Ecto neural progenitor cell (in vitro differentiated cells): Measurements from ENCODE around the gene POLR2A.

Source experiments
- DNase-seq: peaks from one replicate; pipeline ENCODE4 v3.0.0-alpha.2; 2018; ENCODE audit warnings: low spot score

The POLR2A gene

GRCh38 chr17:7484067-7484918 is at the start of gene POLR2A:
POLR2A (plus strand) TSS chr17:7484366.
- DNase-seq, result peak; percentile 100

GRCh38 chr17:7435676-7436555 is 48.2 kb upstream of the POLR2A start:
- DNase-seq, result peak; percentile 81

DNA sequence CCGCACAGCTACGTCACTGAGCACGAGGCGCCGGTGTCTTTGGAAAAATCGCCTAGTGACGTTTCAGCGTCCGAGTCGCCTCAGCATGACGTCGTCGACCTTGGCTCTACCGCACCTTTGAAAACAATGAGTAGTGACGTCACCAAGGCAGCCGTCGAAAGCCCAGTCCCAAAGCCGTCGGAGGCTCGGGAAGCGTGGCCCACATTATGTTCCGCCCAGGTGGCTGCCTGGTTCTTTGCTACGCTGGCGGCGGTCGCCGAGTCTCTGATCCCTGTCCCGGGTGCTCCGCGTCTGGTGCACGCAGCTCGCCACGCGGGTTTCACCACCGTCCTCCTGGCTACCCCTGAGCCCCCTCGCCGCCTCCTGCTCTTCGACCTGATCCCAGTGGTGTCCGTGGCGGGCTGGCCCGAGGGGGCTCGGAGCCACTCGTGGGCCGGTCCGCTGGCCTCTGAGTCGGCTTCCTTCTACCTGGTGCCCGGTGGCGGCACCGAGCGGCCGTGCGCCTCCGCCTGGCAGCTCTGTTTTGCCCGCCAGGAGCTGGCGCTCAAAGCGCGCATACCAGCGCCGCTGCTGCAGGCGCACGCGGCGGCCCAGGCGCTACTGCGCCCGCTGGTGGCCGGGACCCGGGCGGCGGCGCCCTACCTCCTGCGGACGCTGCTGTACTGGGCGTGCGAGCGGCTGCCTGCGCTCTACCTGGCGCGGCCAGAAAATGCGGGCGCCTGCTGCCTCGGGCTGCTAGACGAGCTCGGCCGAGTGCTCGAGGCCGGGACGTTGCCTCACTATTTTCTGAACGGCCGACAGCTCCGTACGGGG is 47.4 kb upstream of the POLR2A start:
- peak; percentile 94 for DNase-seq

- DNase-seq, result no peak
These were observed 46.8 kb upstream of the POLR2A start for GRCh38 chr17:7437369-7437863.

DNA sequence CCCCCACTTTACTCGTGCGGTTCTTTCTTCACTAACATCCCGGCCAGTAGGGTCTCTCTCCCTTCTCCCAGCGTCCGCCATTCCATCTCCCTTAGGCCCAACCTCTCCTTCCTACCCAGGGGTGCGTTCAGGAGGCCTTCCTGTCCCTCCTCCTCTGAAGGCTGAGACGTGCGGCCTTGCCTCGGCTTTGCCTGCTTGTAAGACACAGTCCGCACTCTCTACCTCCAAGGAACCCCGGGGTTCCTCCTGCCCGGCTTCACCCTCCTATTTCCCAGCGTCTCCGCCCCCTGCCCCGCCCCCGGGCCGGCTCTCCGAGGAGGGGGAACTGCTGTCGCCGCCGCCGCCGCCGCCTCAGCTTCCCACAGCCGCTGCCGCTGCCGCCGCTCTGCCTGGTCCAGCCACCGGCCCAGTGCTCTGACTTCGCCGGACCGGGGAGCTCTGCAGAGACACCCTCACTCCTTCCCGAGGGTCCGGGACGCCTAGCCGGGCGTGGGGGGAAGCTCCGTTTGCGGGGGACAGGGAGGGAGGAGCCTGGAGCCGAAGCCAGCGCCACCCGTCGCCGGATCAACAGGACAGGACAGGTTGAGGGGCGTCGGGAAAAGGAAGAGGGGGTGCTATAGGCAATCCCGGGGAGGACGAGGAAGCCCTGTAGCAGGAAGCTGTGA is 46.1 kb upstream of the POLR2A start:
- peak; percentile 87 for DNase-seq

- DNase-seq, result no peak
These were observed 45.3 kb upstream of the POLR2A start for GRCh38 chr17:7438656-7439460.

- no peak for DNase-seq
These were observed 44.6 kb upstream of the POLR2A start, which contains the start of gene FGF11 for GRCh38 chr17:7439462-7440112. FGF11 (plus strand) TSS chr17:7439512; CDS start chr17:7439621, 109 bp downstream.

DNA sequence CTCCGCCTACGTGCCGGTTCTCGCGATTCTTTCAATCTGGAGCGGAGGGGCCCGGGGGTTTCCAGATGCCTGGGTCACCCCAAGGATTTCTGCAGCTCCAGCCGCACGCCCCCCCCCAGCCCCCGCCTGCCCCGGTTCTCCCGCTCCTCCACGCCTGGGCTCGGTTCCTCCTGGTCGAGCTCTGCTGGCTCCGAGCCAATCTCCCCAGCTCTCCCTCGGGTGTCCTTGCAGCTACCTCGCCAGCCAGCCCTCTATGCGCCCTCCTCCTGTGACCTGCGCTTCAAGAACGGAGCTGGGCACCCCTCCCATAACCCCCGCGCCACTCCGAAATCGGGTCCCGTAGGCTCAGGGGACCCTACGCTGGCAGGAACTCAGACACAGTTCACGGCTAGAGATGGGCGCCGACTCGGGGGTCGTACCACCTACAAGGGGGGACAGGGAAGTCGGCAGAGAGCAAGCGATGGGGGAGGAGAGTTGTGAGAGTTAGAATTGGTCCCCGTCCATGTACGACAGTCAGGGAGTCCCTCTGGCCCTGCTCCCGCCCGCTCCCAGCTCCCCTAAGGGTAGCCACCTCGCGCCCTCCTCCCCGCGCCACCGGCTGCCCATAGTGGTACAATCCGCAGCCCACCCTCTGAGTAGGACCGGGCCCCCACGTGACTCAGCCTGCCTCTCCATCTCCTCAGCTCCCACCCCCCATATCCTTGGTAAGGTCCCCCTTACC is 43.9 kb upstream of the POLR2A start:
- DNase-seq, result peak; percentile 90

GRCh38 chr17:7440834-7441195 is 43.4 kb upstream of the POLR2A start:
- no peak for DNase-seq

- no peak for DNase-seq
These were observed 42.9 kb upstream of the POLR2A start for GRCh38 chr17:7441266-7441665.

DNA sequence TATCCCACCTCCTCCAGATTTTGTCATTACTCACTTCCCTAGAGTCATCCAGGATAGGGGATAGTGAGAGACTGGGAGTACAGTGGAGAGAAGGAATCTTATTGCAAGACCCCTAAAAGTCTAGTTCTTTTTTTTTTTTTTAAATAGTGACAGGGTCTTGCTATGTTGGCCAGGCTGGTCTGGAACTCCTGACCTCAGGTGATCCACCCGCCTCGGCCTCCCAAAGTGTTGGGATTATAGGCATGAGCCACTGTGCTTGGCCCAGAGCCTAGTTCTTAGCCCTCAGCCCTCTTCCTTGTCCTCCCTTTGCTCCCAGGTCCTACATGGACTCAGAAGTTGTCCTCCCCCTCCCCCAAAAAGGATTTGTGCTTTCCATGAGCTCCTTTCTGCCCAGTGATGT is 42.0 kb upstream of the POLR2A start:
- no peak for DNase-seq

- no peak for DNase-seq
These were observed 40.4 kb upstream of the POLR2A start for GRCh38 chr17:7443499-7444485.

DNA sequence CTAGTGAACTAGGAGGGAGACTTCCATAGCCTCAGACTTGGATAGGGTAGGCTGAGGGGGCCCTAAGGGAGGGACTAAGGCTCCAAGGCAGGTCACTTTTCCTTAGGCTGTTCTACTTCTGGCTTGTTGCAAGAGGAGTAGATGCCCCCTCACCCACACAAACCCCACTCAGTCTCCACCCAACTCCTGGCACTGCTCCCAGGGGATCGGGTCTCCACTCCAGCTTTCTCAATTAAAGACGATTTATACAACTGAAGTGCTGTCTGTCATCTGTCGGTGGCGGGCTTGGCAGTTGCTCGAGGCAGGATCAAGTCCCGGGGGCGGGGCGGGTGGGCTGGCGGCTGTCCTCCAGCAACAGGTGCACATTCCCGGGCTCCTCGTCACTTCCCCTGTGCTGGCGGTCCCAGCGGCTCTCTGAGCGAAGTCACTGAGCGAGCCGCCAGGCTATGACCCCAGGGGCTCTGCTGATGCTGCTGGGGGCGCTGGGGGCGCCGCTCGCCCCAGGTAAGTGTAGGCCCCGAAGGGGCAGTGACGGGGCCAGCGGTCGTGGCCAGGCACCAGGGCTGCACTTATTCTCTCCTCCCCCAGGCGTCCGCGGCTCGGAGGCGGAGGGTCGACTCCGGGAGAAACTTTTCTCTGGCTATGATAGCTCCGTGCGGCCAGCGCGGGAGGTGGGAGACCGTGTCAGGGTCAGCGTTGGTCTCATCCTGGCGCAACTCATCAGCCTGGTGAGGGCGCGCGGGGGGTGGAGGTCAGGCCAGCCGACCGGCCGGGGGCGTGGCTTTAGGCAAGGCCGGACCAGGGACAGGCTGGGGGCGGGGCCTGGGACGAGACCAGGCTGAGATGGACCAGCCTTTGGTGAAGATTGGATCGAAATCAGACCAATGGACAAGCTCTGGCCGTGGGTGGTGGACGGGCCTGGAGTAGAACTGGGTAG is 39.2 kb upstream of the POLR2A start, which contains the start of gene CHRNB1:
Gene CHRNB1, plus strand, starts transcription at position 380 of the 937 bp plus-strand sequence. Its CDS starts 67 bp downstream, at position 447.
- peak; percentile 97 for DNase-seq

GRCh38 chr17:7445619-7445968 is 38.6 kb upstream of the POLR2A start:
- DNase-seq, result no peak

DNA sequence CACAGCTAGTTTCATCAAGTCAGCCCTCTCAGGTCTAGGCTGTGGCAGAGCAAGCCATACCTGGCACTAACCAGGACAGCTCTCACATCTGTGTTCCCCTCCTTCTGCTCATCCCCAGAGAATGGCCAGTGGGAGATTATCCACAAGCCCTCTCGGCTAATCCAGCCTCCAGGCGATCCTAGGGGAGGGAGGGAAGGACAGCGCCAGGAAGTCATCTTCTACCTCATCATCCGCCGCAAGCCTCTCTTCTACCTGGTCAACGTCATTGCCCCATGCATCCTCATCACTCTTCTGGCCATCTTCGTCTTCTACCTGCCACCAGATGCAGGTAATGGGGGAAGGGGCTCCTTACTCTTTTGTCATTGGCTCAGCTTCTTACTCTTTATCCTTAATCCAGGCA is 35.7 kb upstream of the POLR2A start:
- DNase-seq, result no peak

- DNase-seq, result no peak
These were observed 24.1 kb upstream of the POLR2A start for GRCh38 chr17:7459961-7460545.
